Hematopoietic multipotent progenitor cell treated with erythropoietin and hydrocortisone succinate and interleukin-3 and kit ligand, for 15 days (in vitro differentiated cells): ENCODE data around the gene CAMK2G.
"Not testable (repeated sequence)": the region's sequence is repeated elsewhere in the genome, so short reads cannot be mapped to it uniquely, and the experiment has no call there.

ENCODE experiments used
- DNase-seq: peaks from one replicate; pipeline ENCODE4 v3.0.0-alpha.2; 2015; ENCODE audit warnings: low spot score

The CAMK2G gene

GRCh38 chr10:73839276-73839966, 34.9 kb downstream of the CAMK2G start:
- no peak for DNase-seq

DNA sequence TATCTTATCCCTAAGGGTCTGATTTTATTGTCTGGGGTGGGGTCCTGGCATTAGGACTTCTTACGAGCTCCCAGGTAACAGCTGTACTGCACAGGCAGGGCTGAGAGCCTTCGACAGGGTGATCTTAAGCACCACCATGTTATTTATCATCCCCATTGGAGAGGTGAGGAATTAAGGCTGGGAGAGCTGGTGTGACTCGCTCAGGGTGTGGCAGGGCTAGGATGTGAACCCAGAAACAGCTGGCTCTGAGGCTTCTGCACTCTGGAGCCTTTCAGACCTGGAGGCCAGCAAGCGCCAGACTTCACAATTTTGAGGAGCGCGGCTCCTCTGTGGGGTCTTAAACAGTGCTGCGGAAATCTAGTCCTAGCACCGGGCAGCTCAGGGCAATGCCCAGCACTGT, 35.5 kb downstream of the CAMK2G start:
- no peak for DNase-seq

GRCh38 chr10:73838008-73838567, 36.3 kb downstream of the CAMK2G start:
- no peak for DNase-seq

DNA sequence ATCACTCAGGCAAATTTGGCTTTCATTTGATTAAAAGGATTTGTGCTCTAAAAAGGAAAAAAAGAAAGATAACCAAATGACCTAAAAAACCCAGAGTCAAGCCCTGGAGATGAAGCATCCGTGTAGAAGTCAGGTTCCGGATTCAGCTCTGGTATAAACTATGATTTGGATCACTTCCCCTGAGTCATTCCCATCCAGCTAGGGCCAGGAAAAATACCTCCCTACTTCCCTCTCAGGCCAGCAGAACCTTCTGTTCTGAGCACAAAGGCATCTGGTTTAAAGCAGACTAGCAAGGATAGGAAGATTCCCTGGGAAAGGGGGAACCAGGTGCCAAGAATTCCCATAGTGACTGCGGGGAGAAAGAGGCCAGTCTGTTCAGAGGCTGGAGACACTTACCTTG, 37.3 kb downstream of the CAMK2G start:
- DNase-seq, result no peak

GRCh38 chr10:73836427-73836980, 37.9 kb downstream of the CAMK2G start:
- no peak for DNase-seq

GRCh38 chr10:73829090-73829489, 45.3 kb downstream of the CAMK2G start:
- not testable (repeated sequence) for DNase-seq

- no peak for DNase-seq
Observed at GRCh38 chr10:73828161-73828560, 46.2 kb downstream of the CAMK2G start.

GRCh38 chr10:73827346-73828089, 46.8 kb downstream of the CAMK2G start:
- DNase-seq, result no peak

- no peak for DNase-seq
Observed at GRCh38 chr10:73824146-73824725, 50.1 kb downstream of the CAMK2G start.

DNA sequence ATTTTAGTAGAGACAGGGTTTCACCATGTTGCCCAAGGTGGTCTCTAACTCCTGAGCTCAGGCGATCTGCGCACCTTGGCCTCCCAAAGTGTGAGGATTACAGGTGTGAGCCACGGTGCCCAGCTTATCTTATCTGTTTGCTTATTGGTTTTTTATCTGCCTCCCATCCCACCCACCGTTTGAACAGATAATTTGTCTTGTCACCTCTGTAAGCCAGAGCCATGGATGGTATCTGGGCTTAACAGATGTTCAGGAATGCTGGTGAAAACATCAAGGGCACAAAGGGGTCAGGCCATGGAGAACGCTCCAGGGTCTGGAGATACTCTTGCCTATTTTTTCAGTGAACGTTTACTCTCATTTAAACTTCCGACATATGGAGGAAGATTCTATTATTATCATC, 51.0 kb downstream of the CAMK2G start:
- DNase-seq, result no peak

- no peak for DNase-seq
Observed at GRCh38 chr10:73819513-73820093, 54.8 kb downstream of the CAMK2G start.

DNA sequence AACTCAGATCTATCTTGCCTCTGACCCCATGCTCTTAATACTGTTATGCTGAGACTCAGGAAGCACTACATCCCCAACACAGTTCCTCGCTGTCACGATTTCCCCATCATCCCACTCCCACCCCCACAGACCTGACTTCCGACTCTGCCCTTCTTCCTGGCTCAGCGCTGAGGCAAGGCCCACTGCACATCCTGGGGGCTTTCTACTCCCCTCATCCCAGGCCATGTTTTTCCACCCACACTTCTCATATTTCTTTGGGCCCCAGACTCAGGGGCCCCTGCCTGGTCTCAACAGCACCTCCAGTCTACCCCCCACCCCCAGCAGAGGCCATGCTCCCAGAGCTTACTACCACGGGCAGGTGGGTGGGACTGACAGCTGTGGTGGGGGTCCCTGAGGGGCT, 55.3 kb downstream of the CAMK2G start:
- no peak for DNase-seq

- DNase-seq, result no peak
Observed at GRCh38 chr10:73818402-73818801, 56.0 kb downstream of the CAMK2G start.

- no peak for DNase-seq
Observed at GRCh38 chr10:73817826-73818225, 56.5 kb downstream of the CAMK2G start.

DNA sequence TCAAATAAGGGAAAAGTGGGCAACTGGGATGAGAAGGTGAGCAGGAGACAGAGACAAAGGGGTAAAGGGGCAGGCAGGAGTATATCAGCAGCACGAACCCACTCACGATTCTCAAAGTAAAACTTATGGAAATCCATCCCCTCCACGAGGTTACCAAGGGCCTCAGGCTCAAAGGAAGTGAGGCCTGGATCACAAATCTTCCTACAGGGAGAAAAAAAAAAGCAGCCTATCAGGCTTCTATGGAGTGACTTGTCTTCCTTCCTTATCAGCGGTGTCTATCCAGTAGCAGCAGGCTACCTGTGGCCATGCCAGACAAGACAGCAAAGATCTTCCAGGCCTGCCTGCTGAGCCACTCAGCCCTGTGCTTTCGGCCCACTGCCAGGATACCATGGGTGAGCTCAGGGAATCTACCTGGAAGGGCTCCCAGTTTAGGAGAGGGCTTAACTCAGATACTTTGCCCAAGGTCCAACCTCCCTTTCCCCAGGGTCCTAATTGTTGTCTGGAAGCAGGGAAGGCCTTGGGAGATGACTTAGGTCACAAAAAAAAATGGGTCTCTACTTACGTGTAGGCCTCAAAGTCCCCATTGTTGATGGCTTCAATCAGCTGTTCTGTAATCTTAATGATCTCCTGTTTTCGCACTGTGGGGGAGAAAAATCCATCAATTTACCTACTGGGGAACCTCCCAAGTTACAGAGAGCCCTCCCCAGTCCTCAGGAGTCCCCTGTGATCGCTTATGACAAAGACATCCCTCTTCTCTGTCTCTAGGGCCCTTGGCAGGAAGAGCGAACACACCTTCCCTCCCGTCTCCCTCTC, 57.2 kb downstream of the CAMK2G start:
- no peak for DNase-seq

DNA sequence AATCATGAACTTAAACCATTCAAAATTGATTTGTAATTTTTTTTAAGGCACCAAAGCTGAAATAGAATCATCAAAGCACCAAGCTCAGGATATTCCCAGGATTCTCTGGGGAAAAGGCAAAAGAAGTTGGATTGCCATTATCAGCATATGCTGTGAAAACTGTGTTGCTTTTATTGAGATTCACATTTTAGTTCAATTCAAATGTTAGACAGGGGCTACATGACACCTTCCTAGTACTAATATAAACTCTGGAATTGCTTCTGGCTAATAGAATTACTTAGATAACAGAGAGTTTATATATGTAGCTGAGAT, 58.7 kb downstream of the CAMK2G start:
- no peak for DNase-seq

GRCh38 chr10:73814896-73815718, 59.2 kb downstream of the CAMK2G start:
- DNase-seq, result peak; percentile 18

DNA sequence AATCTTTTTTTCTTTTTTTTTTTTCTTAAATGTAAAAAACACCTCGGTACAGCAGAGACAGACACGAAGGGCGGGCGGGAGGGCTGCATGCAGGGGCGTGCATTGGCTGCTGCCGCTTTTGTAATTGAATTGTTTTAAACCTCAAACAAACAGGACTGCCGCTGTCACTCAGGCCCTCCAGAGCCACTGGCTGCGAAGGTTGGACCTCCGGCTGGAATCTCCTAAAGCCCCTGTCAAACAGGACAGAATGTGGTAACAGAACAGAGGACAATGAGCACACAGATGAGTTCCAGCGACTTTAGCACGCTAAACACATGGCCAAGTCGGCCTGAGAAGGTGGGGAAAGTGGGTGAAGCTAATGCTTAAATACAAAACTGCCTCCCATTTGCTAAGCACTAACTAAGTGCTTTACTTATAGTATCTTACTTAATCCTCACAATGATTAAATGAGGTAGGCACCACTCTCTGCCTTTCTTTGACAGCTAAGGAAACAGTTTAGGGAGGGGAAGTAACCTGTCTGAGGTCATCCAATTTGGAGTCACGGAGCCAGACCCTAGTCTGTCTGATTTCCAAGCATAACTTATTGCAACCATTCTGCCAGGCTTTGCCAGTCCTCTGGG, 60.0 kb downstream of the CAMK2G start:
- DNase-seq, result no peak

GRCh38 chr10:73813333-73813732, 61.0 kb downstream of the CAMK2G start:
- DNase-seq, result no peak

DNA sequence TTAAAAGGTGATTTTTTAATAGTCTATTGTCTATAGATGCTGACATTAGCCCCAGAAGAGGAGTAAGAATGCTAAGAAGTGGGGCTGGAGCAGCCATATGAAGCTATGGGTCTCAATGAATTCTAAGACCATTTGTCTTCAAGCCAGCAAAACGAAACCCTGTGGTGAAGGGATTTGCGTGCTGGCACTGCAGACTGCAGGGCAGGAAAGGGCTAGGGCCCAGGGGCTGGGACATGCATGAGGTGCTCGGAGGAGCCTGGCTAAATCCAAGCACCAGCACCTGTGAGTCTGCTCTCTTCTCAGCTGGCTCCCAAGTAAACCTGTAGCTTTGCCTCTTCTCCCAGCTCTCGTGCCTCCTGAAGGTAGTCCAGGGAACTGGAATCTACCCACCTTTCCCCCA, 61.7 kb downstream of the CAMK2G start:
- no peak for DNase-seq
